ACHN (cell line): ENCODE results near the gene ALDH1L2.
A peak's percentile ranks its signal among the peaks of the same experiment; 100 is the strongest.
"Not testable (repeated sequence)": the region's sequence is repeated elsewhere in the genome, so short reads cannot be mapped to it uniquely, and the experiment has no call there.

ENCODE experiments used
- DNase-seq: peaks from one replicate; pipeline ENCODE4 v3.0.0-alpha.2; 2015
- in situ Hi-C: cut with HindIII; loops from 2 replicates; pipeline ENCODE4 v1.10.0; 2017; ENCODE audit warnings: low sequenced_read_pairs, low pct_ligation_motif_present, low pct_unique_long_range_greater_than_20kb

The ALDH1L2 gene

GRCh38 chr12:105084251-105085250 lies at the start of gene ALDH1L2:
TSS of gene ALDH1L2 (minus strand) at chr12:105084458. CDS start at chr12:105084436, 22 bp downstream.
- in situ Hi-C loops, result no loop called here

GRCh38 chr12:105120551-105120950 lies 36.3 kb upstream of the ALDH1L2 start:
- in situ Hi-C loops, result no loop called here
- no peak for DNase-seq

More at GRCh38 chr12:105084251-105085250, at the start of gene ALDH1L2:
- peak; percentile 89 for DNase-seq

- in situ Hi-C loops, result no loop called here
- no peak for DNase-seq
Measured at GRCh38 chr12:105116969-105117368, 32.7 kb upstream of the ALDH1L2 start.

GRCh38 chr12:105113094-105113493 lies 28.8 kb upstream of the ALDH1L2 start:
- in situ Hi-C loops, result no loop called here

GRCh38 chr12:105110851-105111250 lies 26.6 kb upstream of the ALDH1L2 start:
- in situ Hi-C loops, result no loop called here
- peak; percentile 55 for DNase-seq

More at GRCh38 chr12:105113094-105113493, 28.8 kb upstream of the ALDH1L2 start:
- no peak for DNase-seq

- DNase-seq, result peak; percentile 70
- in situ Hi-C loops, result no loop called here
Measured at GRCh38 chr12:105109465-105110212, 25.4 kb upstream of the ALDH1L2 start.

- DNase-seq, result peak; percentile 98
- in situ Hi-C loops, result no loop called here
Measured at GRCh38 chr12:105107494-105108371, 23.5 kb upstream of the ALDH1L2 start, which contains the start of gene WASHC4. TSS of gene WASHC4 (plus strand) at chr12:105107731. CDS start at chr12:105107801, 70 bp downstream.

- peak; percentile 71 for DNase-seq
- in situ Hi-C loops, result no loop called here
Measured at GRCh38 chr12:105107171-105107493, 22.9 kb upstream of the ALDH1L2 start.

GRCh38 chr12:105106621-105107020 lies 22.4 kb upstream of the ALDH1L2 start:
- in situ Hi-C loops, result no loop called here
- DNase-seq, result peak; percentile 17

- in situ Hi-C loops, result no loop called here
- no peak for DNase-seq
Measured at GRCh38 chr12:105104762-105105161, 20.5 kb upstream of the ALDH1L2 start.

GRCh38 chr12:105102673-105103072 lies 18.4 kb upstream of the ALDH1L2 start:
- DNase-seq, result no peak
- in situ Hi-C loops, result no loop called here

GRCh38 chr12:105100998-105101397 lies 16.7 kb upstream of the ALDH1L2 start:
- in situ Hi-C loops, result no loop called here
- DNase-seq, result peak; percentile 41

- DNase-seq, result peak; percentile 56
- in situ Hi-C loops, result no loop called here
Measured at GRCh38 chr12:105100207-105100985, 16.1 kb upstream of the ALDH1L2 start.

GRCh38 chr12:105099356-105099755 lies 15.1 kb upstream of the ALDH1L2 start:
- DNase-seq, result no peak
- in situ Hi-C loops, result no loop called here

- DNase-seq, in situ Hi-C loops: not testable (repeated sequence)
Measured at GRCh38 chr12:105095338-105095737, 11.1 kb upstream of the ALDH1L2 start.

GRCh38 chr12:105092336-105092735 lies 8.1 kb upstream of the ALDH1L2 start:
- no peak for DNase-seq
- in situ Hi-C loops, result no loop called here

GRCh38 chr12:105091476-105092206 lies 7.4 kb upstream of the ALDH1L2 start:
- in situ Hi-C loops, result no loop called here
- DNase-seq, result no peak
